Caco-2 (cell line): ENCODE data around the gene NCEH1. TPM values are rescaled to one million over a fixed set of nuclear protein-coding genes. Genes with fewer than 3 reads are reported as not detected.

Experiments
- BruUV-seq: library from RNA; stranded (reverse); fragments of 400-500 nt; replicated peaks from 2 replicates; lab custom pipeline; 2021; lab: Mats Ljungman, UMichigan
- CTCF ChIA-PET: fragments of 300-600 bp; sonication (Branson Sonifier 250); formaldehyde crosslinking; loops from one replicate; lab custom pipeline; 2022; ENCODE audit warnings: antibody characterized with exemption; lab: Charles Lee
- POLR2A ChIA-PET: fragments of 300-600 bp; sonication (Branson Sonifier 250); formaldehyde crosslinking; loops from one replicate; lab custom pipeline; 2022; ENCODE audit warnings: antibody characterized with exemption; lab: Charles Lee
- DNase-seq, 2 experiments: peaks; one replicate each; pipeline versions ENCODE4 v3.0.0 to v3.0.0-alpha.2; 2020 to 2022
- H3K27me3 ChIP-seq: replicated peaks from 2 replicates; pipeline ENCODE4 v1.6.0; 2011; ENCODE audit warnings: low read length; ENCODE audit not compliant: control insufficient read depth, insufficient read depth
- H3K36me3 ChIP-seq: 2 replicates; pipeline ENCODE4 v1.5.1; 2011; ENCODE audit warnings: low read length; ENCODE audit not compliant: control insufficient read depth, insufficient read depth
- H3K4me1 ChIP-seq: fragments of 250-450 bp; sonication (Bioruptor Pico); 2 replicates; pipeline ENCODE4 v1.5.1; 2020; ENCODE audit warnings: mild to moderate bottlenecking
- H3K4me3 ChIP-seq: 2 replicates; pipeline ENCODE4 v1.5.1; 2011; ENCODE audit warnings: low read depth, mild to moderate bottlenecking, control low read depth, low read length
- H3K9me3 ChIP-seq: fragments of 250-450 bp; sonication (Bioruptor Pico); 2 replicates; pipeline ENCODE4 v1.5.1; 2020; ENCODE audit warnings: mild to moderate bottlenecking, moderate library complexity
- H3K27ac Mint-ChIP-seq: one replicate; pipeline ENCODE4 v1.8.0; 2022; ENCODE audit warnings: mixed read lengths; ENCODE audit not compliant: unreplicated experiment
- H3K27me3 Mint-ChIP-seq: one replicate; pipeline ENCODE4 v1.8.0; 2022; ENCODE audit warnings: mixed read lengths; ENCODE audit not compliant: insufficient read depth, unreplicated experiment
- H3K36me3 Mint-ChIP-seq: one replicate; pipeline ENCODE4 v1.8.0; 2022; ENCODE audit warnings: mild to moderate bottlenecking, mixed read lengths; ENCODE audit not compliant: insufficient read depth, unreplicated experiment
- H3K4me1 Mint-ChIP-seq: one replicate; pipeline ENCODE4 v1.8.0; 2022; ENCODE audit warnings: low read depth, mixed read lengths; ENCODE audit not compliant: unreplicated experiment
- H3K4me3 Mint-ChIP-seq: one replicate; pipeline ENCODE4 v1.8.0; 2022; ENCODE audit warnings: mild to moderate bottlenecking, moderate library complexity, mixed read lengths; ENCODE audit not compliant: unreplicated experiment
- H3K9me3 Mint-ChIP-seq: one replicate; pipeline ENCODE4 v1.8.0; 2022; ENCODE audit warnings: mixed read lengths; ENCODE audit not compliant: unreplicated experiment
- CTCF ChIP-seq, 2 experiments: fragments of 200-600 bp in 1 of 2; IDR thresholded peaks; 1 replicate in 1 of 2; 2 replicates in 1 of 2; pipeline versions ENCODE4 v1.5.1 to v1.8.0; 2011 to 2022; ENCODE audit warnings: antibody characterized with exemption in 1 of 2, control low read depth in 1 of 2, inconsistent platforms in 1 of 2, low read depth in 1 of 2, low read length in 1 of 2, mild to moderate bottlenecking in 1 of 2, moderate library complexity in 1 of 2; ENCODE audit not compliant: insufficient read depth in 1 of 2, severe bottlenecking in 1 of 2, unreplicated experiment in 1 of 2
- intact Hi-C: fragments of 100-400 bp; cut with micrococcal nuclease; formaldehyde crosslinking; loops from one replicate; pipeline ENCODE4 v1.10.0; 2022; ENCODE audit not compliant: unreplicated experiment
- total RNA-seq: library from RNA; stranded (reverse); gene quantifications from 2 replicates; pipeline ENCODE4 v1.2.3, GENCODE V29; 2022

The NCEH1 gene
- total RNA-seq, 1 experiment from 2014 or later = 10.1 TPM

DNA sequence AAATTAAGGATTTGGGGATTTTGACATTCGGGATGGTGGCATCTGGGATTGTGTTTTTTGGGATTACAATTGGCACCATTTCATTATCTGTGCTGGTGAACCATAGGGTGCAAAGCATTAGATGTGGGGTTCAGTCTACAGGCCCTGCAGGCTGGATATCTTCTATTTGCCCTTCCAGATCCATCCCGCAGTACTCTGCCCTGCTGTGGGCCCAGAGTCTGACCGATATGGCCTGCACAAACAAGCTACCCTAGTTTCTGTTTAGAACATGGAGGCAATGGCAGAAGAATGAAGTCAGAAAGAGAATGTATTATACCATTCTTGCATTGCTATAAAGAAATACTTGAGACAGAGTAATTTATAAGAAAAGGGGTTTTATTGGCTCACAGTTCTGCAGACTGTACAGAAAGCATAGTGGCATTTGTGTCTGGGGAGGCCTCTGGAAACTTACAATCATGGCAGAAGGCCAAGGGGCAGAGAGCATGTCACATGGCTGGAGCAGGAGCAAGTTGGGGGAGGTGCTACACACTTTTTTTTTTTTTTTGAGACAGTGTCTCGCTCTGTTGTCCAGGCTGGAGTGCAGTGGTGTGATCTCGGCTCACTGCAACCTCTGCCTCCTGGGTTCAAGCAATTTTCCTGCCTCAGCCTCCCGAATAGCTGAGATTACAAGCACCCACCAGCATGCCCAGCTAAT, 93.7 kb downstream of the NCEH1 start:
- no peaks in the 10 kb centered on the region for H3K36me3 Mint-ChIP-seq
- H3K4me3 Mint-ChIP-seq = no peak overlapping the region
- no peaks in the 10 kb centered on the region for H3K4me1 Mint-ChIP-seq
- no TSS peak for BruUV-seq
- CTCF ChIA-PET = no interaction called here
- POLR2A ChIA-PET = no interaction called here
- no peak overlapping the region for H3K27ac Mint-ChIP-seq
- Histone ChIP-seq H3K4me3 (no peak overlapping the region), H3K9me3 (no peaks in the 10 kb centered on the region), H3K4me1 (no peaks in the 10 kb centered on the region), H3K27me3 (no peaks in the 10 kb centered on the region), H3K36me3 (no peaks in the 10 kb centered on the region)
- no peak for DNase-seq
- no peaks in the 10 kb centered on the region for H3K27me3 Mint-ChIP-seq
- TF ChIP-seq CTCF (IDR thresholded peaks at IDR 0.05; ENCODE audit: insufficient read depth in 1 of 2, low read depth in 1 of 2, low read length in 1 of 2, severe bottlenecking in 1 of 2, unreplicated experiment in 1 of 2) = no peak
- intact Hi-C loops = no loop called here
- no peaks in the 10 kb centered on the region for H3K9me3 Mint-ChIP-seq

GRCh38 chr3:172616031-172616461, 94.8 kb downstream of the NCEH1 start:
- CTCF ChIA-PET = no interaction called here
- H3K9me3 Mint-ChIP-seq = peaks cover 2% of the 10 kb centered on the region
- no peaks in the 10 kb centered on the region for H3K4me1 Mint-ChIP-seq
- H3K27ac Mint-ChIP-seq = no peak overlapping the region
- TF ChIP-seq CTCF (IDR thresholded peaks at IDR 0.05; ENCODE audit: insufficient read depth in 1 of 2, low read depth in 1 of 2, low read length in 1 of 2, severe bottlenecking in 1 of 2, unreplicated experiment in 1 of 2) = no peak
- no peaks in the 10 kb centered on the region for H3K36me3 ChIP-seq
- POLR2A ChIA-PET = no interaction called here
- H3K27me3 Mint-ChIP-seq = no peaks in the 10 kb centered on the region
- intact Hi-C loops = no loop called here
- DNase-seq = no peak
- H3K9me3 ChIP-seq = 0 out of 2 replicates have a peak, but pooled peaks cover under 1% of the 10 kb centered on the region
- no peaks in the 10 kb centered on the region for H3K27me3 ChIP-seq
- BruUV-seq = no TSS peak
- no peaks in the 10 kb centered on the region for H3K4me1 ChIP-seq
- no peak overlapping the region for H3K4me3 ChIP-seq
- H3K4me3 Mint-ChIP-seq = no peak overlapping the region
- H3K36me3 Mint-ChIP-seq = no peaks in the 10 kb centered on the region

DNA sequence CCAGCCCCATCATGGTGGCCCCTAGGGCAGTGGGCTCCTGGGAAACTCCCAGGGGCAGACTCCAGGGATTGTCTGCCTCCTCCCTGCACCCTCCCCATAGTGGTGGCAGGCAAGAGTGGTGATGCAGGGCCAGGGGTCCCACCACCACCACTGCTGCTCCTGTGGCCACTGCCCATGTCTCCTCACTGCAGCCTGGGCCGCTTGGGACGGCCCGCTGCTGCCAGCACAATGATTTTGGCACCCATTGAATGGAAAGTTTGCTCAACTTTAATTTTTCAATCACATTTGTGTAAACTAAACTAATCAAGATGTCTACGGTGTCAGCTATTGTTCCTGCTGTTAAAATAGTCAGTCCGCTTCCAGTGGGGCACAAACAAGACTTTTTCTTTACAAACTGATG, 95.6 kb downstream of the NCEH1 start:
- Mint-ChIP-seq H3K27ac (no peak overlapping the region), H3K4me1 (no peaks in the 10 kb centered on the region), H3K36me3 (no peaks in the 10 kb centered on the region), H3K9me3 (peaks cover 9% of the 10 kb centered on the region), H3K27me3 (no peaks in the 10 kb centered on the region), H3K4me3 (no peak overlapping the region)
- DNase-seq = no peak
- intact Hi-C loops = no loop called here
- TF ChIP-seq CTCF (IDR thresholded peaks at IDR 0.05; ENCODE audit: insufficient read depth in 1 of 2, low read depth in 1 of 2, low read length in 1 of 2, severe bottlenecking in 1 of 2, unreplicated experiment in 1 of 2) = no peak
- no peaks in the 10 kb centered on the region for H3K4me1 ChIP-seq
- no TSS peak for BruUV-seq
- CTCF ChIA-PET = no interaction called here
- H3K27me3 ChIP-seq = no peaks in the 10 kb centered on the region
- no peak overlapping the region for H3K4me3 ChIP-seq
- 0 out of 2 replicates have a peak, but pooled peaks cover 4% of the 10 kb centered on the region for H3K9me3 ChIP-seq
- no peaks in the 10 kb centered on the region for H3K36me3 ChIP-seq
- POLR2A ChIA-PET = no interaction called here
